Measurements from ENCODE around the gene TMEM82.

The TMEM82 gene

DNA sequence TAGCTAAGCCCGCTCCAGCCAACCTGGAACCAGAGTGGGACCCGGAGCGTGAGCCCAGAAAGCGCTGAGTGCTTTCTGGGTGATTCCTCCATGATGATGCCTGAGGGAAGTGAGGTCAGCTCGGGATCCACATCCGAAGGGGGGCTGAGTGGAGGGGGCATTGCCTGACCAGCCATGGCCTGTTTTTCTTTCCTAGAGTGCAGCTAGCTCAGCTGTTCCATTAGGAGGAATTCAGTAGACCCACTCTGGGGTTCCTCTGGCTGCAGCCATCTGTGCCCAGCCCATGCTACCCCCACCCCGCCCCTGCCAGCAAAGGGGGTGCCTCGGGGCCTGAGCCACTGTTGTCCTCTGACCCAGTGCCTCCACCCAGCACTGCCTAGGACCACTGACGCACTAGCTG, 15.8 kb upstream of the TMEM82 start:
- no peaks in the 10 kb centered on the region for H3K4me1 Mint-ChIP-seq

DNA sequence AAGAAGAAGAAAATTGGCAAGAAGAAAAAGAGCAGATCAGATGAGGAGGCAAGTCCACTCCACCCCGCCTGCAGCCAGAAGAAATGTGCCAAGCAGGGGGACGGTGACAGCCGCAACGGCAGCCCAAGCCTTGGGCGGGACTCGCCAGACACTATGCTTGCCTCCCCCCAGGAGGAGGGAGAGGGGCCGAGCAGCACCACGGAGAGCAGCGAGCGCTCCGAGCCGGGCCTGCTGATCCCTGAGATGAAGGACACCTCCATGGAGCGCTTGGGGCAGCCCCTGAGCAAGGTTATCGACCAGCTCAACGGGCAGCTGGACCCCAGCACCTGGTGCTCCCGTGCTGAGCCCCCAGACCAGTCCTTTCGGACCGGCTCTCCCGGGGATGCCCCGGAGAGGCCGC, 15.3 kb upstream of the TMEM82 start:
- Mint-ChIP-seq H3K4me1 (no peaks in the 10 kb centered on the region), H3K27ac (no peak overlapping the region)
- CTCF ChIA-PET = no interaction called here

More for the DNA sequence above, 15.8 kb upstream of the TMEM82 start:
- no peaks in the 10 kb centered on the region for H3K9me3 Mint-ChIP-seq
- DNase-seq = no peak
- CTCF ChIA-PET = no interaction called here
- H3K4me3 Mint-ChIP-seq = no peak overlapping the region
- no peaks in the 10 kb centered on the region for H3K27me3 Mint-ChIP-seq
- H3K36me3 Mint-ChIP-seq = peaks cover 17% of the 10 kb centered on the region
- H3K27ac Mint-ChIP-seq = no peak overlapping the region

DNA sequence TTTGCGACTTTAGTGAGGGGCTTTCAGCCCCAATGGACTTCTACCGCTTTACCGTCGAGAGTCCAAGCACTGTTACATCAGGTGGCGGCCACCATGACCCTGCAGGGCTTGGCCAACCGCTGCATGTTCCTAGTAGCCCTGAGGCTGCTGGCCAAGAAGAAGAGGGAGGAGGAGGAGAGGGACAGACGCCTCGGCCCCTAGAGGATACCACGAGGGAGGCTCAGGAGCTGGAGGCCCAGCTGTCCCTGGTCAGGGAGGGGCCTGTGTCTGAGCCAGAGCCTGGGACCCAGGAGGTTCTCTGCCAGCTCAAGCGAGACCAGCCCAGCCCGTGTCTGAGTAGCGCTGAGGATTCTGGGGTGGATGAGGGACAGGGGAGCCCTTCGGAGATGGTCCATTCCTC, 14.9 kb upstream of the TMEM82 start:
- Mint-ChIP-seq H3K36me3 (peaks cover 20% of the 10 kb centered on the region), H3K4me3 (no peak overlapping the region), H3K9me3 (no peaks in the 10 kb centered on the region), H3K27ac (no peak overlapping the region), H3K27me3 (no peaks in the 10 kb centered on the region), H3K4me1 (no peaks in the 10 kb centered on the region)
- CTCF ChIA-PET = no interaction called here
- DNase-seq = no peak

More for the DNA sequence above, 15.3 kb upstream of the TMEM82 start:
- DNase-seq = no peak
- Mint-ChIP-seq H3K27me3 (no peaks in the 10 kb centered on the region), H3K36me3 (peaks cover 17% of the 10 kb centered on the region), H3K4me3 (no peak overlapping the region), H3K9me3 (no peaks in the 10 kb centered on the region)

GRCh38 chr1:15727866-15728534, 14.3 kb upstream of the TMEM82 start:
- Mint-ChIP-seq H3K4me1 (no peaks in the 10 kb centered on the region), H3K27ac (no peak overlapping the region), H3K27me3 (no peaks in the 10 kb centered on the region), H3K4me3 (no peak overlapping the region), H3K36me3 (peaks cover 23% of the 10 kb centered on the region), H3K9me3 (no peaks in the 10 kb centered on the region)
- CTCF ChIA-PET = no interaction called here
- DNase-seq = no peak

DNA sequence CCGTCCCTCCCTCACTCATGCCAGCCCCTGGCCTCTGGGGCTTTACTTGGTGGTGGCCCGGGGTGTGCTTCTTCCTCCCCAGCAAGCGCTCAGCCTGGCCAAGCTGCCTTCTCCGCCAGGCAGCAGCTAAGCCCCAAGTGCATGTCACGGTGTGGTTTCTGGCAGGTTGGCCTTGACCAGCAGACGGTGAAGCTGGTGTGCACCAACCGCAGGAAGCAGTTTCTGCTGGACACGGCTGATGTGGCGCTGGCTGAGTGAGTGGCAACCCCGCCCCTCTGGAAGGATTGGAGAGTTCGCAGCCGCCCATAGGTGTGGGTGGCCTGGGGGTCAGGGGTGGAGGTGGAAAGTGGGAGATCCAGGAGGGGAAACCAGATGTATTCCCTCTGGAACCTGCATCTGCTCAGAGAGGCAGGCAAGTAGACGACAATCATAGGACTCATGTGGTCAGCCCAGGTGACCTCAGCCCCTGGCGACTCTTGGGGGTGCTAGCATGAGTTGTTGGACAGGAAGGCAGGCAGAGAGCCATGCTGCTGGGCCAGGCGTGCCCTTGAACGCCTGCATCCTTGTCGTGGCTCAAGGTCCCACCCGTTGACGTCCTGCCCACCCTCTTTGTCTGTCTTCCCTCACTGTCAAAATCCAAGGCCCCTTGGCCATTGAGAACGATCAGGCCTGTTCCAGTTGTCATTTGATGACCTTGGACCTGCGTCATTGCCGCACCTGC, 13.2 kb upstream of the TMEM82 start:
- no peaks in the 10 kb centered on the region for H3K27me3 Mint-ChIP-seq
- H3K27ac Mint-ChIP-seq = no peak overlapping the region
- no peaks in the 10 kb centered on the region for H3K9me3 Mint-ChIP-seq
- no peaks in the 10 kb centered on the region for H3K4me1 Mint-ChIP-seq
- H3K36me3 Mint-ChIP-seq = peaks cover 23% of the 10 kb centered on the region
- H3K4me3 Mint-ChIP-seq = no peak overlapping the region
- CTCF ChIA-PET = no interaction called here
- no peak for DNase-seq

DNA sequence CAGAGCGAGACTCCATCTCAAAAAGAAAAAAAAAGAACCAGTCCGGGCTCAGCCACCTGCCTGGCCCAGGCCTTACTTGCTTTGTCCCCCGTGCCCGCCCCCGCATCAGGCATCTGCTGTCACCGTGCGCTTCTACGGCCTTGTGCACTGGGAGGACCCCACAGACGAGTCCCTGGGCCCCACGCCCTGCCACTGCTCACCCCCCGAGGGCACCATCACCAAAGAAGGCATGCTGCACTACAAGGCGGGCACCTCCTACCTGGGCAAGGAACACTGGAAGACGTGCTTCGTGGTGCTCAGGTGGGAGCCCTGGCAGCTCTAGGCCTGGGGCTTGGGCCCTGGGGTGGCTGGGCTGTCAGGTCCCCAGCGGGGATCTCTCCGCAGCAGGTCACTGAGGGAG, 11.9 kb upstream of the TMEM82 start:
- Mint-ChIP-seq H3K4me3 (no peak overlapping the region), H3K27ac (no peak overlapping the region), H3K9me3 (no peaks in the 10 kb centered on the region), H3K27me3 (no peaks in the 10 kb centered on the region), H3K36me3 (peaks cover 22% of the 10 kb centered on the region), H3K4me1 (no peaks in the 10 kb centered on the region)
- CTCF ChIA-PET = no interaction called here
- DNase-seq = no peak

DNA sequence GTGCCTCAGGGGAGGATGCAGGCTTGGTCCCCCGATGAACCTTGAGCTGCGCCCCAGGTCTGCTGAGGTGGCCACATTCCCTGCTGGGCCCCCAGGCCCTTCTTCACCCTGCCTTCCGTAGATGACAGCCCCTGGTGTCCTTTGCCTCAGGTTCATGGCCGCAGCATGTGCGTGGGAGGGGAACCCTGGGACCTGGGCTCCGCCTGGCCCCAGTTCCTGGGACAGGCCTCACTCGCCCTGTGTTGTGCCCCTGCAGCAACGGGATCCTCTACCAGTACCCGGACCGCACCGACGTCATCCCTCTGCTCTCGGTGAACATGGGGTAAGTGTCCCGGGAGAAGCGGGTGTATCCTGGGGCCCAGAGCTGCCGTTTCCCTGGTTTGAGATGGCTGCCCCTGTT, 11.4 kb upstream of the TMEM82 start:
- no peaks in the 10 kb centered on the region for H3K4me1 Mint-ChIP-seq
- CTCF ChIA-PET = interaction anchor here (0.9 kb wide), 1 partner anchor 10 kb away, joined by 3 read pairs; no protein-coding TSS in a partner anchor
- peaks cover 21% of the 10 kb centered on the region for H3K36me3 Mint-ChIP-seq
- H3K9me3 Mint-ChIP-seq = no peaks in the 10 kb centered on the region
- H3K27me3 Mint-ChIP-seq = no peaks in the 10 kb centered on the region
- no peak overlapping the region for H3K27ac Mint-ChIP-seq
- no peak for DNase-seq
- no peak overlapping the region for H3K4me3 Mint-ChIP-seq

- H3K9me3 Mint-ChIP-seq = no peaks in the 10 kb centered on the region
- peaks cover 16% of the 10 kb centered on the region for H3K36me3 Mint-ChIP-seq
- DNase-seq = no peak
- CTCF ChIA-PET = interaction anchor here (0.6 to 1.3 kb wide), 3 partner anchors 9 to 136 kb away, joined by 3 read pairs; no protein-coding TSS in a partner anchor
- H3K27ac Mint-ChIP-seq = no peak overlapping the region
- no peak overlapping the region for H3K4me3 Mint-ChIP-seq
- no peaks in the 10 kb centered on the region for H3K4me1 Mint-ChIP-seq
- no peaks in the 10 kb centered on the region for H3K27me3 Mint-ChIP-seq
These were observed 10.3 kb upstream of the TMEM82 start for GRCh38 chr1:15731735-15732685.

DNA sequence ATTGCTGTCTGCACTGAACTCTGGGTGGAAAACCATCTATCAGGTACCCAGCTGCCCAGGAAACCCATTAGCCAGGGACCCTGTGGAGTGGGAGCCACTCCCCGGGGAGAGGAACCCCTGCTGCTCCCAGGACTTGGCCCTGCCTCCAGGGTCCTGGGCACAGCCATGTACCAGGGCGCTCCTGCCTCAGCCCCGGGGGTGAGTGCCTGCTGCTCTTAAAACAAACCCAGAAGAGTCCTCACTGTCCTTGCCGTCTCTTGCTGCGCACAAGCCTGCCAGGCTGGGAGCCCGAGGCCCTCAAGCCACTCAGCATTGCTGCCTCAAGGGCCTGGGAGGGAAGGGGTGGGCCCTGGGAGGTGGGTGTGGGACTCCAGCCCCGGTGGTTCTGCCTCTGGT, 9.6 kb upstream of the TMEM82 start:
- Mint-ChIP-seq H3K36me3 (peaks cover 14% of the 10 kb centered on the region), H3K27me3 (no peaks in the 10 kb centered on the region), H3K9me3 (no peaks in the 10 kb centered on the region), H3K27ac (no peak overlapping the region), H3K4me3 (no peak overlapping the region), H3K4me1 (no peaks in the 10 kb centered on the region)
- CTCF ChIA-PET = interaction anchor here (1.3 kb wide), 1 partner anchor 136 kb away, joined by 3 read pairs; no protein-coding TSS in a partner anchor
- no peak for DNase-seq

- H3K27me3 Mint-ChIP-seq = no peaks in the 10 kb centered on the region
- H3K4me1 Mint-ChIP-seq = no peaks in the 10 kb centered on the region
- DNase-seq = no peak
- H3K36me3 Mint-ChIP-seq = peaks cover 14% of the 10 kb centered on the region
- H3K27ac Mint-ChIP-seq = no peak overlapping the region
- no peaks in the 10 kb centered on the region for H3K9me3 Mint-ChIP-seq
- CTCF ChIA-PET = interaction anchor here (1.3 kb wide), 1 partner anchor 137 kb away, joined by 3 read pairs; no protein-coding TSS in a partner anchor
- H3K4me3 Mint-ChIP-seq = no peak overlapping the region
These were observed 9.0 kb upstream of the TMEM82 start for GRCh38 chr1:15733218-15733725.

- Mint-ChIP-seq H3K27me3 (no peaks in the 10 kb centered on the region), H3K4me1 (no peaks in the 10 kb centered on the region), H3K27ac (no peak overlapping the region), H3K9me3 (no peaks in the 10 kb centered on the region), H3K36me3 (peaks cover 13% of the 10 kb centered on the region), H3K4me3 (no peak overlapping the region)
- CTCF ChIA-PET = no interaction called here
- no peak for DNase-seq
These were observed 8.5 kb upstream of the TMEM82 start for GRCh38 chr1:15733726-15734226.

GRCh38 chr1:15734296-15734695, 8.0 kb upstream of the TMEM82 start:
- Mint-ChIP-seq H3K4me3 (no peak overlapping the region), H3K4me1 (no peaks in the 10 kb centered on the region), H3K9me3 (no peaks in the 10 kb centered on the region), H3K36me3 (peaks cover 10% of the 10 kb centered on the region), H3K27me3 (no peaks in the 10 kb centered on the region), H3K27ac (no peak overlapping the region)
- DNase-seq = no peak
- CTCF ChIA-PET = no interaction called here

GRCh38 chr1:15734901-15735300, 7.4 kb upstream of the TMEM82 start:
- Mint-ChIP-seq H3K4me3 (no peak overlapping the region), H3K36me3 (peaks cover 6% of the 10 kb centered on the region)

More at GRCh38 chr1:15734901-15735300, 7.4 kb upstream of the TMEM82 start:
- no peaks in the 10 kb centered on the region for H3K27me3 Mint-ChIP-seq
- no peaks in the 10 kb centered on the region for H3K9me3 Mint-ChIP-seq
- no peak for DNase-seq
- CTCF ChIA-PET = no interaction called here
- H3K27ac Mint-ChIP-seq = no peak overlapping the region
- no peaks in the 10 kb centered on the region for H3K4me1 Mint-ChIP-seq

All from activated naive CD4-positive, alpha-beta T cell treated with anti-CD3 and anti-CD28 coated beads, Interleukin-2, amount 10 ng/mL, durations not matched to agents 7 days and 5 days (primary cell).